Upper lobe of left lung (tissue), 6 donors: ENCODE results near the gene EWSR1. TPM values are rescaled to one million over a fixed set of nuclear protein-coding genes. Genes with fewer than 3 reads are reported as not detected.
A peak's percentile ranks its signal among the peaks of the same experiment; 100 is the strongest.
"Not testable (repeated sequence)": the region's sequence is repeated elsewhere in the genome, so short reads cannot be mapped to it uniquely, and the experiment has no call there.

ENCODE experiments used
- ATAC-seq, 2 donors: fragments of 200-7000 bp; cut with Tn5 transposase; one replicate each; pipeline ENCODE4 v1.9.1; 2022; ENCODE audit warnings: mild to moderate bottlenecking in 2 of 2, moderate library complexity in 2 of 2; ENCODE audit not compliant: low FRiP score in 2 of 2
- DNase-seq, 2 donors: peaks; one replicate each; pipeline ENCODE4 v3.0.0-alpha.2; 2019 to 2020
- H3K27ac ChIP-seq, 4 donors: fragments of 200-600 bp; sonication (generic); one replicate each; pipeline ENCODE4 v1.5.1; 2016 to 2019
- H3K27me3 ChIP-seq, 4 donors: fragments of 200-600 bp; sonication (generic); one replicate each; pipeline ENCODE4 v1.5.1; 2017 to 2019
- H3K36me3 ChIP-seq, 4 donors: fragments of 200-600 bp; sonication (generic); one replicate each; pipeline ENCODE4 v1.5.1; 2016 to 2019
- H3K4me1 ChIP-seq, 4 donors: fragments of 200-600 bp; sonication (generic); one replicate each; pipeline ENCODE4 v1.5.1; 2018 to 2019
- H3K4me3 ChIP-seq, 4 donors: fragments of 200-600 bp; sonication (generic); one replicate each; pipeline ENCODE4 v1.5.1; 2017 to 2019; ENCODE audit warnings: mild to moderate bottlenecking in 2 of 4, moderate library complexity in 1 of 4
- H3K9me3 ChIP-seq, 4 donors: fragments of 200-600 bp; sonication (generic); one replicate each; pipeline ENCODE4 v1.5.1; 2018 to 2019
- EP300 ChIP-seq, 4 donors: sonication (generic); formaldehyde crosslinking; IDR thresholded peaks; one replicate each; pipeline ENCODE4 v1.5.1; 2017; ENCODE audit warnings: antibody characterized with exemption in 4 of 4, control low read depth in 2 of 4
- POLR2A ChIP-seq, 4 donors: fragments of 450-650 bp; IDR thresholded peaks; one replicate each; pipeline ENCODE4 v1.5.1; 2016 to 2017; ENCODE audit warnings: antibody characterized with exemption in 4 of 4, mild to moderate bottlenecking in 2 of 4
- POLR2AphosphoS5 ChIP-seq, 2 donors: sonication (generic); formaldehyde crosslinking; IDR thresholded peaks; one replicate each; pipeline ENCODE4 v1.5.1; 2017; ENCODE audit warnings: antibody characterized with exemption in 2 of 2
- WGBS, 2 donors: methylation state at CpG; one replicate each; pipeline ENCODE4 v1.1.5; 2017 to 2018; 5-methylcytosine and 5-hydroxymethylcytosine counted together
- total RNA-seq, 6 donors: library from RNA; depleted of rRNA in 4 of 6; stranded (reverse); fragments of >200 nt in 4 of 6; gene quantifications; one replicate each; pipeline versions ENCODE4 v1.1.0 to v1.2.1, GENCODE V29; 2016 to 2021
- TF ChIP-seq, protein P1 (sequence below), 6 experiments: fragments of 450-650 bp in 4 of 6; fragments of 200-600 bp in 2 of 6; sonication (generic) in 2 of 6; IDR thresholded peaks; one replicate each; pipeline ENCODE4 v1.5.1; 2016 to 2019; ENCODE audit warnings: antibody characterized with exemption in 6 of 6
- donor health status: DM: no; HTN: no; CAD: no; lungs with moderate emphysema.
- donor health status: DM: no; HTN: yes; CAD: no; lungs with severe emphysema.

EWSR1 gene
- total RNA-seq, 6 donors from 2014 or later: 156 to 293 (median 183) TPM

DNA sequence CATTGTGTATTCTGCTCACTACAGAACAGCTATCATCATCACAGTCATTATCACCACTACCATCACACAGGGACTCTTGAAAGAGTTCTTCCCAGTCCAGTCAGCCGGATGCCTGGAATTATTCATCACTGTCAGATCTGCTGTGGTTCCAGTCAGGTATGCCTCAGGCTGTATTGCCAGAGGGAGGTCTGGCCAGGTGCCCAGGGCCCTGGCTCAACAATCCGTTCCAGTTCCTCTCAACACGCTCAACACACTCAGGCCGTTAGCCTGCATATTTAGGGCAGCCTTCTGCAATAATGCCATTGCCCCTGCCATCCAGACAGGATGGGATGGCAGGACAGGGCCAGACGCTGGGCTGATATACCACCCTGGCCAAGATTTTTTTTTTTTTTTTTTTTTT lies 76.1 kb downstream of the EWSR1 start:
- no peaks in the 10 kb centered on the region for H3K27me3 ChIP-seq
- DNase-seq (peak in 1 of 2 donors; percentile 84), ATAC-seq (peak in 1 of 2 donors; percentile 49)
- H3K9me3 ChIP-seq: no peaks in the 10 kb centered on the region
- H3K36me3 ChIP-seq: peaks cover 19 to 97% (median 78%) of the 10 kb centered on the region in 4 donors
- H3K4me3 ChIP-seq: no peak overlapping the region
- no peak overlapping the region for H3K27ac ChIP-seq
- WGBS, 2 donors: 48 to 59% methylated on average over 5 of the region's 5 CpGs
- TF ChIP-seq POLR2AphosphoS5 (IDR thresholded peaks at IDR 0.05) (peak in 1 of 2 donors; percentile 8), POLR2A (IDR thresholded peaks at IDR 0.05) (no peak)
- H3K4me1 ChIP-seq: peaks cover 0 to 16% (median 7%) of the 10 kb centered on the region in 4 donors

DNA sequence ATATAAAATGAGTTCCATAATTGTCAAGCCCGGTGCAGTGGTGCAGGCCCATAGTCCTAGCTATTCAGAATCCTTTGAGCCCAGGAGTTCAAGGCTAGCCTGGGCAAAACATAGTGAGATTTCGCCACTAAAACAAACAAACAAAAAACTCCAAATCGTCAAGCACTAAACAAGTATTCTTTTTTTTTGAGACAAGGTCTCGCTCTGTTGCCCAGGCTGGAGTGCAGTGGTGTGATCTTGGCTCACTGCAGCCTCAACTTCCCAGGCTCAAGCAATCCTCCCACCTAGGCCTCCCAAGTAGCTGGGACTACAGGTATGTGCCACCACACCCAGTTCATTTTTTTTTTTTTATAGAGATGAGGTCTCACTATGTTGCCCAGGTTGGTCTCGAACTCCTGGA lies 76.8 kb downstream of the EWSR1 start:
- not testable (repeated sequence) for DNase-seq, H3K27me3 ChIP-seq, H3K9me3 ChIP-seq, ATAC-seq, H3K4me3 ChIP-seq, H3K27ac ChIP-seq
- Histone ChIP-seq H3K36me3 (peaks cover 22 to 97% (median 79%) of the 10 kb centered on the region in 4 donors), H3K4me1 (peaks cover 0 to 16% (median 7%) of the 10 kb centered on the region in 4 donors)
- WGBS, 2 donors: 92% methylated on average over 5 of the region's 5 CpGs

DNA sequence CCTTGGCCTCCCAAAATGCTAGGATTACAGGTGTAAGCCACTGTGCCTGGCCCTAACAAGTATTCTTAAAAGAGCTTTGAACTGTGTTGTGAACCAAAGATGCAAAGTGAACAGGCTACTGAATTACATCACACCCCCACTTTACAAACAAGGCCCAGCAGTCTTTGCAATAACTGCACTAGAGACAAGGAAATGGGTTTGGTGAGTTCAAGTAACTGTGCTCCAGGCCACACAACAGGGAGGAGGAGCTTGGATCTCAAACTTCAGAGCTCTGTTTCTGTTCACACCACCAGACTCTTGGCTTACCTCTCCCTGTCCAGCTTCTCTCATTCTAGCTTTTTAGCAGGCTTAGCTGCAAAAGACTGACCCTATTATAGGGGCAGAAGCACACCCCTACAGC lies 77.9 kb downstream of the EWSR1 start:
- H3K36me3 ChIP-seq: peaks cover 20 to 97% (median 79%) of the 10 kb centered on the region in 4 donors
- DNase-seq (peak in 1 of 2 donors; percentile 59), ATAC-seq (no peak)
- H3K9me3 ChIP-seq: no peaks in the 10 kb centered on the region
- no peak overlapping the region for H3K27ac ChIP-seq
- H3K4me3 ChIP-seq: no peak overlapping the region
- TF ChIP-seq POLR2A (IDR thresholded peaks at IDR 0.05) (no peak), EP300 (IDR thresholded peaks at IDR 0.05) (no peak), POLR2AphosphoS5 (IDR thresholded peaks at IDR 0.05) (no peak)
- TF ChIP-seq, protein P1, sequence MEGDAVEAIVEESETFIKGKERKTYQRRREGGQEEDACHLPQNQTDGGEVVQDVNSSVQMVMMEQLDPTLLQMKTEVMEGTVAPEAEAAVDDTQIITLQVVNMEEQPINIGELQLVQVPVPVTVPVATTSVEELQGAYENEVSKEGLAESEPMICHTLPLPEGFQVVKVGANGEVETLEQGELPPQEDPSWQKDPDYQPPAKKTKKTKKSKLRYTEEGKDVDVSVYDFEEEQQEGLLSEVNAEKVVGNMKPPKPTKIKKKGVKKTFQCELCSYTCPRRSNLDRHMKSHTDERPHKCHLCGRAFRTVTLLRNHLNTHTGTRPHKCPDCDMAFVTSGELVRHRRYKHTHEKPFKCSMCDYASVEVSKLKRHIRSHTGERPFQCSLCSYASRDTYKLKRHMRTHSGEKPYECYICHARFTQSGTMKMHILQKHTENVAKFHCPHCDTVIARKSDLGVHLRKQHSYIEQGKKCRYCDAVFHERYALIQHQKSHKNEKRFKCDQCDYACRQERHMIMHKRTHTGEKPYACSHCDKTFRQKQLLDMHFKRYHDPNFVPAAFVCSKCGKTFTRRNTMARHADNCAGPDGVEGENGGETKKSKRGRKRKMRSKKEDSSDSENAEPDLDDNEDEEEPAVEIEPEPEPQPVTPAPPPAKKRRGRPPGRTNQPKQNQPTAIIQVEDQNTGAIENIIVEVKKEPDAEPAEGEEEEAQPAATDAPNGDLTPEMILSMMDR (IDR thresholded peaks at IDR 0.05): no peak
- peaks cover 0 to 16% (median 7%) of the 10 kb centered on the region in 4 donors for H3K4me1 ChIP-seq
- no peaks in the 10 kb centered on the region for H3K27me3 ChIP-seq

DNA sequence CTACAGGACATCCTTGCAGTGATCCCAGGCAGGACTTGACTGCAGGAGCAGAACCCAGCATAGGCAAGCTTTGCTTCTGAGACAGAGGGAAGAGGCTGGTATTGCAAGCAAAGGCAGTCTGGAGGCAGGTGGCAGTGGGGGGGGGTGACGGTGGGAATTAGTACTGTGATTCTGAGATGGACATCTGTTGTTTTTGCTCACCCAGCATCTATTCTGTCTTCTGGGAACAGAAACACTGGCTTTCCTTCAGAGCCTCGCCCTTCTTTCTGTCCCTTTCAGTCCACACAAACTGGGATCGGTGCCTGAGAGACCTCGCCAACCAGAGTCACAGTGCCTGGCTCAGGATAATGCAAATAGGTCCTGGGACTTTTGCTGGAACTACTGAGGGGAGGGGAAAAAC lies 78.6 kb downstream of the EWSR1 start:
- no peaks in the 10 kb centered on the region for H3K27me3 ChIP-seq
- H3K4me3 ChIP-seq: no peak overlapping the region
- H3K36me3 ChIP-seq: peaks cover 18 to 97% (median 79%) of the 10 kb centered on the region in 4 donors
- ATAC-seq: no peak
- no peak overlapping the region for H3K27ac ChIP-seq
- DNase-seq: no peak
- H3K4me1 ChIP-seq: peaks cover 0 to 15% (median 7%) of the 10 kb centered on the region in 4 donors
- WGBS, 2 donors: 85 to 88% methylated on average over 4 of the region's 4 CpGs
- TF ChIP-seq POLR2AphosphoS5 (IDR thresholded peaks at IDR 0.05): no peak
- TF ChIP-seq EP300 (IDR thresholded peaks at IDR 0.05): no peak
- TF ChIP-seq POLR2A (IDR thresholded peaks at IDR 0.05): no peak
- TF ChIP-seq, protein P1 (IDR thresholded peaks at IDR 0.05): no peak
- no peaks in the 10 kb centered on the region for H3K9me3 ChIP-seq

DNA sequence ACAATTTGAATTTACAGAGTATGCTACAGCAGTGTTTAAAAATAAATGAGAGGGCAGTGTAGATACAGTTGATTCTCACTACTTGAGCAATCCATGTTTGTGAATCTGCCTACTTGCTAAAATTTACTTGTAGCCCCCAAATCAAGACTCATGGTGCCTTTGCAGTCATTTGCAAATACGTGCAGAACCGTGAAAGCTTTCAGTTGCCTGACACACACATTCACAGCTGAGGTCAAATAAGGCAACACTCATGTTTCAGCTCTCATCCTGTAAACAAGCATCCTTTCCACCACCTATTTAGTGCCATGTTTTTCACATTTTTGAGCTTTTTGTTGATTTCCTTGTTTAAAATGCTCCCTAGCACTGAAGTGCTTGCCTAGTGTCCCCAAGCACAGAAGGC lies 80.0 kb downstream of the EWSR1 start:
- TF ChIP-seq, protein P1 (IDR thresholded peaks at IDR 0.05): no peak
- ATAC-seq (no peak), DNase-seq (no peak)
- 96 to 100% methylated on average over 2 of the region's 2 CpGs for WGBS, 2 donors
- Histone ChIP-seq H3K27ac (no peak overlapping the region), H3K9me3 (no peaks in the 10 kb centered on the region), H3K4me3 (no peak overlapping the region), H3K36me3 (peaks cover 18 to 97% (median 82%) of the 10 kb centered on the region in 4 donors), H3K4me1 (peaks cover 0 to 15% (median 4%) of the 10 kb centered on the region in 4 donors), H3K27me3 (no peaks in the 10 kb centered on the region)

DNA sequence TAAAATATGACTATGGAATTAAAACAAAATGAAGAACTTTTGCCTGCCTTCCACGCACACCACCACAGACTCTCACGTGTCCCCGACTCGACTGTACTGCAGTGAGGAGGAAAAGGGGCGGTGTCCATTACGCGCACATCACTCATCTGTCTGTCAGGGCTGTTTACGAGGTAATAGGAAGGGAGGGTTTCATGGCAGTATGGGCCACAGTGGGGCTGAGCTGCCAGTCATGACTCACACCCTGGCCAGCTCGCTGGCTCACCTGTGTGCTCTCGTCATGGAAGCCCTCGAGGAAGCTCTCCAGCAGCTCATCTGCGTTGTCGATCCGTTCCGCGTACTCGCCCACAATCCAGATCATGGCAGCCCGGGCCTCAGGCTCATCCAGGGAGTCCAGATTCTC lies 80.9 kb downstream of the EWSR1 start:
- WGBS, 2 donors: 95 to 96% methylated on average over 18 of the region's 18 CpGs
- H3K36me3 ChIP-seq: peaks cover 24 to 97% (median 87%) of the 10 kb centered on the region in 4 donors
- H3K4me1 ChIP-seq: peaks cover 0 to 6% (median under 1%) of the 10 kb centered on the region in 4 donors
- H3K27ac ChIP-seq: no peak overlapping the region
- TF ChIP-seq, protein P1 (IDR thresholded peaks at IDR 0.05): no peak
- TF ChIP-seq EP300 (IDR thresholded peaks at IDR 0.05) (no peak), POLR2AphosphoS5 (IDR thresholded peaks at IDR 0.05) (no peak), POLR2A (IDR thresholded peaks at IDR 0.05) (no peak)
- ATAC-seq: no peak
- no peaks in the 10 kb centered on the region for H3K9me3 ChIP-seq
- no peak overlapping the region for H3K4me3 ChIP-seq
- no peak for DNase-seq
- no peaks in the 10 kb centered on the region for H3K27me3 ChIP-seq
